GM10248 (cell line): ENCODE data around the gene MPPED1.

Experiments
- CTCF ChIA-PET: fragments of 300-600 bp; sonication (Branson Sonifier 250); formaldehyde crosslinking; extraction: SDS; loops from one replicate; lab custom pipeline; 2021; ENCODE audit warnings: antibody characterized with exemption; lab: Yijun Ruan, JAX
- POLR2A ChIA-PET: fragments of 350-650 bp; sonication (Branson Sonifier 250); formaldehyde crosslinking; extraction: SDS; loops from one replicate; lab custom pipeline; 2020; ENCODE audit warnings: antibody characterized with exemption; lab: Yijun Ruan, JAX
- DNase-seq: peaks from one replicate; pipeline ENCODE4 v3.0.0; 2012; ENCODE audit errors: extremely low spot score
- TF ChIP-seq, protein P1 (sequence below): IDR thresholded peaks from 2 replicates; pipeline ENCODE4 v1.5.1; 2012; ENCODE audit warnings: mild to moderate bottlenecking, low read depth; ENCODE audit errors: extremely low read depth, missing control alignments, control extremely low read depth

MPPED1 gene

DNA sequence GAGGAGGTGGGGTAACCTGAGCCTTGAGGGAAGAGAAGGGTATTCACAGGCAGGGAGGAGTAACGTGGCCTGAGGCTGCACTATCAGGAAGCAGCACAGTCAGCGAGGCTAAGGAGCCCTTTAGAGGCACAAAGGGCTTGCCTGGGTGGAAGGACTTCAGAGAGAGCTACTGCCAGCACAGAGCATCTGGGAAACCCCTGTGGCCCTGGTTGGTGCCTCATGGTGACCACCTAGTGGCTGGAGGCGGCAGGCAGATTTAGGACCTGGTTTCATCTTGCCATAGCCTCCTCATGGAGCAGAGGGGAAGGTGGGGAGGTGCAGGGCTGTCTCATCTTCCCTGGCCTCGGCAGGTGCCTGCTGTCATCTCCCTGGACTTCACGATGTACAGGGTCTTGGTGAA is 64.5 kb downstream of the MPPED1 start:
- DNase-seq: no peak
- CTCF ChIA-PET: no interaction called here
- POLR2A ChIA-PET: no interaction called here
- TF ChIP-seq, protein P1, sequence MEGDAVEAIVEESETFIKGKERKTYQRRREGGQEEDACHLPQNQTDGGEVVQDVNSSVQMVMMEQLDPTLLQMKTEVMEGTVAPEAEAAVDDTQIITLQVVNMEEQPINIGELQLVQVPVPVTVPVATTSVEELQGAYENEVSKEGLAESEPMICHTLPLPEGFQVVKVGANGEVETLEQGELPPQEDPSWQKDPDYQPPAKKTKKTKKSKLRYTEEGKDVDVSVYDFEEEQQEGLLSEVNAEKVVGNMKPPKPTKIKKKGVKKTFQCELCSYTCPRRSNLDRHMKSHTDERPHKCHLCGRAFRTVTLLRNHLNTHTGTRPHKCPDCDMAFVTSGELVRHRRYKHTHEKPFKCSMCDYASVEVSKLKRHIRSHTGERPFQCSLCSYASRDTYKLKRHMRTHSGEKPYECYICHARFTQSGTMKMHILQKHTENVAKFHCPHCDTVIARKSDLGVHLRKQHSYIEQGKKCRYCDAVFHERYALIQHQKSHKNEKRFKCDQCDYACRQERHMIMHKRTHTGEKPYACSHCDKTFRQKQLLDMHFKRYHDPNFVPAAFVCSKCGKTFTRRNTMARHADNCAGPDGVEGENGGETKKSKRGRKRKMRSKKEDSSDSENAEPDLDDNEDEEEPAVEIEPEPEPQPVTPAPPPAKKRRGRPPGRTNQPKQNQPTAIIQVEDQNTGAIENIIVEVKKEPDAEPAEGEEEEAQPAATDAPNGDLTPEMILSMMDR: no peak

DNA sequence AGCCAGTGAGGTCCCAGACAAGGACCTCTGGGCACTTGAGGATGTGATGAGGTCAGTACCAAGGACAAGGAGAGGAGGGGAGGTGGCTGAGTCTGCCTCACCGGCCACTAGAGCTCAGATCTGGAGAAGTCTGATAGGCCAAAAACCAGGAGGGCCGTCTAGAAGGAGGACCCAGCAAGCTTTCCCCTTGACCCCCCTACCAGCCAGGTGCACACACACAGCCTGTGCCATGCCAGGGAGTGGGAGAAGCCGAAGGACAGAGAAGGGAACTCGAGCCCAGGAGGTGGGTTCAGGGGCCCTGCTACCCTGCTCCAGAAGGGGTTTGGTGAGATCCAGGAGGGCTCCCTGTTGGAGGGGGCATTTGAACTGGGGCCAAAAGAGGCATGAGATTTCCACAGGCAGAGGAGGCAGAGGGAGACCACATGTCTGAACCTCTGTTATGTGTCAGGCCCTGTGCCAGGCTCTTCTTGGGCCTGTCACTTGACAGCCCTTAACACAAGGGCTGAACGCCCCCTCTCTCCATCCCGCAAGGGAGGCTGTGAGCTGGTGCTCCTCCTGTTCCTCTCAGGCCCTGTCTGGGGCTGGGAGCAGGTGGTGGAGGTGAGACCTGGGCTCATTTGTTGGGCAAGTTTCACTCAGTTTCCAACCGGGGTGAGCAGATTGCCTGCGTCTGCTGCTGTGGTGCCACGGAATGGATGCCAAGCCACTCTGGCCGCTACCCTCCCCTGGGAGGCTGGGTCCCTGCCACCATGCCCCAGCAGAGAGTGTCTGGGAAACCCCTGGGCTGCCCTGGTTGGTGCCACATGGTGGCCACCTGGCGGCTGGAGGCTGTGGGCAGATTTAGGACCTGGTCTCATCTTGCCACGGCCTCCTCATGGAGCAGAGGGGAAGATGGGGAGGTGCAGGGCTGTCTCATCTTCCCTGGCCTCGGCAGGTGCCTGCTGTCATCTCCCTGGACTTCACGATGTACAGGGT is 65.2 kb downstream of the MPPED1 start:
- POLR2A ChIA-PET: no interaction called here
- TF ChIP-seq, protein P1: no peak
- CTCF ChIA-PET: no interaction called here
- no peak for DNase-seq

- TF ChIP-seq, protein P1: no peak
- POLR2A ChIA-PET: no interaction called here
- DNase-seq: no peak
- CTCF ChIA-PET: no interaction called here
Measured at GRCh38 chr22:43477966-43478365, 66.2 kb downstream of the MPPED1 start.

DNA sequence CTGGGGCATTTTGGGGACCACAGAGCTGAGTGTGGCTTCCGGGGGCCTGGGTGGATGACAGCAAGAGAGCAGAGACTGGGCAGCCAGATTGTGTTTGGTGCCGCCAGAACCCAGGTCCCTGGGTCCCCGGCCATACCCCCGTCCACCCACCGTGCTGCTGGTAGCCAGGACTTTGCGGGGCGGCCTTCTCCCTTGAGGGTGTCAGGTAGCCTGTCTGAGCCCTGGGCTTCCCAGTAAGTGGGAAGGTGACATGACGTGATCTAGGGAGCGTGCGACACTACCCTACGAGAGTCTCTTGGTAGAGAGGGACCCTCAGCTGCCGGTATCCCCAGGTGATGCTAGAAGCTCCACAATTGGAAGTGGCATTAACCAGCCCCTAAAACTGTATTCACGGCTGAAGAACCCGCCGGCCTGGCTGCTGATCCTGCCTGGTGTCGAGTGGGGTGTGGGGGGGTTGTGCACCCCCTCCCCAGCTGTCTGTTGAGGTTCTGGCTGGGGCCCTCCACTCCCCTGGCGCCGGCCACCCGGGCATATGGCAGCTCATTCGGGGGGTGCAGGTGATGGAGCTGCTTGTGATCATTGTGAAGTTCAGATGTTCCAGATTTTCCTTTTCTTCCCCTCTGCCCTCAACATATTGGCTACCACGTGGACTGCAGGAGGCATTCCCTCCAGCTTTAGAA is 66.9 kb downstream of the MPPED1 start:
- ChIA-PET CTCF (interaction anchor here (1.3 to 1.6 kb wide), 2 partner anchors 10 to 205 kb away, joined by 4 to 5 read pairs; no protein-coding TSS in a partner anchor), POLR2A (no interaction called here)
- TF ChIP-seq, protein P1: no peak
- no peak for DNase-seq

GRCh38 chr22:43479301-43479950 is 67.6 kb downstream of the MPPED1 start:
- ChIA-PET CTCF (interaction anchor here (0.9 to 1.6 kb wide), 3 partner anchors 10 to 406 kb away, joined by 3 to 5 read pairs (median 4); no protein-coding TSS in a partner anchor), POLR2A (no interaction called here)
- no peak for DNase-seq

More at GRCh38 chr22:43479301-43479950, 67.6 kb downstream of the MPPED1 start:
- TF ChIP-seq, protein P1: no peak
